Cardiac muscle cell (in vitro differentiated cells and primary cell): ENCODE results near the gene RNF186. TPM values are rescaled to one million over a fixed set of nuclear protein-coding genes. Genes with fewer than 3 reads are reported as not detected.
"Not testable (repeated sequence)": the region's sequence is repeated elsewhere in the genome, so short reads cannot be mapped to it uniquely, and the experiment has no call there.

ENCODE experiments used
- DNase-seq, 2 donors: peaks; one replicate each; pipeline versions ENCODE4 v3.0.0 to v3.0.0-alpha.2; 2010 to 2017; ENCODE audit warnings: low read depth in 1 of 2, low spot score in 1 of 2
- H3K27ac ChIP-seq: fragments of 200-600 bp; sonication (generic); 2 replicates; pipeline ENCODE4 v1.5.1; 2016
- H3K27me3 ChIP-seq: fragments of 200-600 bp; sonication (generic); 2 replicates; pipeline ENCODE4 v1.6.0; 2016; ENCODE audit warnings: control low read depth
- H3K36me3 ChIP-seq: fragments of 200-600 bp; sonication (generic); 2 replicates; pipeline ENCODE4 v1.5.1; 2016; ENCODE audit warnings: control low read depth
- H3K4me1 ChIP-seq: fragments of 200-600 bp; sonication (generic); 2 replicates; pipeline ENCODE4 v1.8.1; 2017; ENCODE audit warnings: low read depth, mild to moderate bottlenecking, mixed run types
- H3K4me3 ChIP-seq: fragments of 200-600 bp; sonication (generic); 2 replicates; pipeline ENCODE4 v1.5.1; 2016; ENCODE audit warnings: mild to moderate bottlenecking
- H3K9me3 ChIP-seq: fragments of 200-600 bp; sonication (generic); 2 replicates; pipeline ENCODE4 v1.5.1; 2017; ENCODE audit warnings: low read depth, mild to moderate bottlenecking, control low read depth
- polyA plus RNA-seq: library from polyadenylated mRNA; unstranded; fragments of >200 nt; fragmentation: Nextera tagmentation; extraction: Ambion mirVana; gene quantifications from 2 replicates; pipeline ENCODE4 v1.2.1, GENCODE V29; 2016
- total RNA-seq: library from RNA; depleted of rRNA; stranded (reverse); fragments of >200 nt; gene quantifications from 2 replicates; pipeline ENCODE4 v1.2.3, GENCODE V29; 2016
- TF ChIP-seq, protein P1 (sequence below): IDR thresholded peaks from 2 replicates; pipeline ENCODE4 v1.5.1; 2012; ENCODE audit warnings: low read depth, mild to moderate bottlenecking, low read length

The RNF186 gene
- total and polyA plus RNA-seq, 2 experiments from 2014 or later: not detected

DNA sequence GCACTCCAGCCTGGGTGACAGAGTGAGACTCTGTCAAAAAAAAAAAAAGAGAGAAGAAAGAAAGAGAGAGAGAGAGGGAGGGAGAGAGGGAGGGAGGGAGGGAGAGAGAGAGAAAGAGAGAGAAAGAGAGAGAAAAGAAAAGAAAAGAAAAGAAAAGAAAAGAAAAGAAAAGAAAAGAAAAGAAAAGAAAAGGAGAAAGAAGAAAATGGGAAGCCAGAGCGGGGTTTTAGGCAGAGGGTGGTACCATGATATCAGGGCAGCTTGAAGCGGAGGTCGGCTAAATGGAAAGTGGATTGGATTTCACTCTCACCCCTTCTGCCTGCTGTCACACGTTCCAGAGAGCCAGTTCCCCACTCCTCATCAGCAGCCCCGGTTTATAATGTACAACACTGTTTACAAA is 17.3 kb downstream of the RNF186 start:
- H3K4me3 ChIP-seq: no peak overlapping the region
- TF ChIP-seq, protein P1, sequence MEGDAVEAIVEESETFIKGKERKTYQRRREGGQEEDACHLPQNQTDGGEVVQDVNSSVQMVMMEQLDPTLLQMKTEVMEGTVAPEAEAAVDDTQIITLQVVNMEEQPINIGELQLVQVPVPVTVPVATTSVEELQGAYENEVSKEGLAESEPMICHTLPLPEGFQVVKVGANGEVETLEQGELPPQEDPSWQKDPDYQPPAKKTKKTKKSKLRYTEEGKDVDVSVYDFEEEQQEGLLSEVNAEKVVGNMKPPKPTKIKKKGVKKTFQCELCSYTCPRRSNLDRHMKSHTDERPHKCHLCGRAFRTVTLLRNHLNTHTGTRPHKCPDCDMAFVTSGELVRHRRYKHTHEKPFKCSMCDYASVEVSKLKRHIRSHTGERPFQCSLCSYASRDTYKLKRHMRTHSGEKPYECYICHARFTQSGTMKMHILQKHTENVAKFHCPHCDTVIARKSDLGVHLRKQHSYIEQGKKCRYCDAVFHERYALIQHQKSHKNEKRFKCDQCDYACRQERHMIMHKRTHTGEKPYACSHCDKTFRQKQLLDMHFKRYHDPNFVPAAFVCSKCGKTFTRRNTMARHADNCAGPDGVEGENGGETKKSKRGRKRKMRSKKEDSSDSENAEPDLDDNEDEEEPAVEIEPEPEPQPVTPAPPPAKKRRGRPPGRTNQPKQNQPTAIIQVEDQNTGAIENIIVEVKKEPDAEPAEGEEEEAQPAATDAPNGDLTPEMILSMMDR: no peak
- H3K9me3 ChIP-seq: no peaks in the 10 kb centered on the region
- no peak overlapping the region for H3K27ac ChIP-seq
- DNase-seq: no peak
- peaks cover 47% of the 10 kb centered on the region for H3K27me3 ChIP-seq
- no peaks in the 10 kb centered on the region for H3K4me1 ChIP-seq
- H3K36me3 ChIP-seq: no peaks in the 10 kb centered on the region

DNA sequence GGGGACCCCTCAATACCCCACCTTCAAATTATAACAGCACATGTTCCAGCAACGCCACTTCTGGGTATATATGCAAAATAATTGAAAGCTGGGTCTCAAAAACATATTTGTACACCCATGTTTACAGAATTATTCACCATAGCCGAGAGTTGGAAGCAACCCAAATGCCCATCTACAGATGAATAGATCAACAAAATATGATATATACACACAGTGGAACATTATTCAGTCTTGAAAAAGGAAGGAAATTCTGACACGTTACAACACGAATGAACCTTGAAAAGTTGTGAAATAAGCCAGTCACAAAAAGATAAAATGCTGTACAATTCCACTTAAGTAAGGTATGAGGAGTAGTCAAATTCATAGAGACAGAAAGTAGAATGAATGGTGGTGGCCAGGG is 20.5 kb downstream of the RNF186 start:
- DNase-seq: no peak
- Histone ChIP-seq H3K4me3 (no peak overlapping the region), H3K27me3 (peaks cover 16% of the 10 kb centered on the region), H3K4me1 (no peaks in the 10 kb centered on the region), H3K9me3 (no peaks in the 10 kb centered on the region), H3K27ac (no peak overlapping the region), H3K36me3 (no peaks in the 10 kb centered on the region)
- TF ChIP-seq, protein P1: no peak

DNA sequence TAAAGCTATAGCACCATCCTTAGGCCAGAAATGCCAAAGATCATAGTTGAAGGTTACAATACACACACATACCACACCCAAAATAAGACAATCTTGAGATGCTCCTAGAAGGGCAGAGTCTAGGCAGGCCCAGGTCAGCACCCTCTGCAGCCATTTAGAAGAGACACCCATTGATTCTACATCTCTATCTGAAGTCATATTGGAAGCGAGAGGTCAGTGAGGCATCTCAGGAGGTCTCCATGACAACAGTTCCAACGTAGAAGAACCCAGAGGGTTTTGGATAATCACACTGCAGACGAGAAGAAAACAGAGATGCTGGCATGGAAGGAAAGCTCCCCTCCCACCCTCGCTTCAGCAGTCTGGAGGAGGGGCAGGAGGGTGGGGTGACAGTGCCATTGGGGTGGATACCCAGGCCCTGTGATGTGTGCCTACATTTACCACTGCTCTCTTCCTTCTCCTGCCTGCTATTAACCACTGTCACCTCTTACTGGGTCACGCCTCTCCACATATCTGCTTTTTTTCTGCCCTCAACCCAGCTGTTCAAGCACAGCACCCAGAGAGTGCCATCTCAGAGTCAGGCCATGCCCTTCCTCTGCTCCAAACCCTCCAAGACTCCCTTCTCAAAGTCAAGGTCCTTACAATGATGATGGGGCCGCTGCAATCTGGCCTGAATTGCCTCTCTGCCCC is 21.6 kb downstream of the RNF186 start:
- no peak for DNase-seq
- peaks cover 5% of the 10 kb centered on the region for H3K27me3 ChIP-seq
- TF ChIP-seq, protein P1: no peak

DNA sequence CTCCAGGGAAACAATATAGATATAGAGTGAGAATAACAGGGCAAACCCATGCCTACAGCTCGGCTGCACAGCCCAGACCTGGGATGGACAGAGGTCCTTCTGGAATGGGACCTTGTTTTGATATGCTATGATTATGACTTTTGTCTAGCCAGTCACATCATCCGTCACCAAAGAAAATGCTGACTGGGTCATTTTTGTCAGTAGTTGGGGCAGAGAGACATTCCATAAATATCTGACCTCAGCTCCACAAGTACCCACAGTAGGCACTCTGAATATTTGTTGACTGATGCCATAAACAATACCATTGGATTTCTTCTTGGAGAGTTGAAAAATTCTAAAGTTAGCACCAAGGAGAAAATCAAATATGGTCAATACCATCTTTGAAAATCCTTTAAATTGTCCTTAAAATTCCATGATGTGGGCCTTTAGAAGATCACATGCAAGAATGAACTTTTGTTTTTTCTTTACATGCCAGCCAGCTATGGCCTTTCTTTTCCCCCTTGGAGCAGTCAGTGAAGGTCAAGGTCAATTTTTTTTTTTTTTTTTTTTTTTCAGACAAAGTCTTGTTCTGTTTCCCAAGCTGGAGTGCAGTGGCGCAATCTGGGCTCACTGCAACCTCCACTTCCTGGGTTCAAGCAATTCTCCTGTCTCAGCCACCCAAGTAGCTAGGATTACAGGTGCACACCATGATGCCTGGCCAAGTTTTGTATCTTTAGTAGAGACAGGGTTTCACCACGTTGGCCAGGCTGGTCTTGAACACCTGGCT is 22.7 kb downstream of the RNF186 start:
- no peaks in the 10 kb centered on the region for H3K9me3 ChIP-seq
- H3K36me3 ChIP-seq: no peaks in the 10 kb centered on the region
- H3K4me1 ChIP-seq: no peaks in the 10 kb centered on the region
- TF ChIP-seq, protein P1: no peak
- DNase-seq: no peak
- no peak overlapping the region for H3K27ac ChIP-seq
- no peak overlapping the region for H3K4me3 ChIP-seq
- no peaks in the 10 kb centered on the region for H3K27me3 ChIP-seq

More for the DNA sequence above, 21.6 kb downstream of the RNF186 start:
- Histone ChIP-seq H3K36me3 (no peaks in the 10 kb centered on the region), H3K4me3 (no peak overlapping the region), H3K9me3 (no peaks in the 10 kb centered on the region), H3K27ac (no peak overlapping the region), H3K4me1 (no peaks in the 10 kb centered on the region)

DNA sequence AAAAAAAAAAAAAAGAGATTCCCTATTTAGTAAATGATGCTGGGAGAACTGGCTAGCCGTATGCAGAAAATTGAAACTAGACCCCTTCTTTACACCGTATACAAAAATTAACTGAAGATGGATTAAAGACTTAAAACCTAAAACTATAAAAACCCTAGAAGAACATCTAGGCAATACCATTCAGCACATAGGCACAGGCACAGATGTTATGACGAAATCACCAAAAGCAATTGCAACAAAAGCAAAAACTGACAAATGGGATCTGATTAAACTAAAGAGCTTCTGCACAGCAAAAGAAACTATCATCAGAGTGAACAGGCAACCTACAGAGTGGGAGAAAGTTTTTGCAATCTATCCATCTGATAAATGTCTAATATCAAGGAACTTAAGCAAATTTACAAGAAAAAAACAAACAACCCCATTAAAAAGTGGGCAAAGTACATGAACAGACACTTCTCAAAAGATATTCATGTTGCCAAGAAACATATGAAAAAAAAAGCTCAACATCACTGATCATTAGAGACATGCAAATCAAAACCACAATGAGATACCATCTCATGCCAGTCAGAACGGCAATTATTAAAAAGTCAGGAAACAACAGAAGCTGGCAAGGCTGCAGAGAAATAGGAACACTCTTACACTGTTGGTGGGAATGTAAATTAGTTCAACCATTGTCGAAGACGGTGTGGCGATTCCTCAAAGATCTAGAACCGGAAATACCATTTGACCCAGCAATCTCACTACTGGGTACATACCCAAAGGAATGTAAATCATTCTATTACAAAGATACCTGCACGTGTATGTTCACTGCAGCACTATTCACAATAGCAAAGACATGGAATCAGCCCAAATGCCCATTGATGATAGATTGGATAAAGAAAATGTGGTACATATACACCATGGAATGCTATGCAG is 24.8 kb downstream of the RNF186 start:
- H3K27me3 ChIP-seq, H3K4me1 ChIP-seq, H3K4me3 ChIP-seq, H3K27ac ChIP-seq, H3K36me3 ChIP-seq, H3K9me3 ChIP-seq: not testable (repeated sequence)
- DNase-seq: peak in 1 of 2 donors; percentile 47
